Suppressor macrophage treated with lipopolysaccharide for 1 hour (primary cell): ENCODE data around the gene TMEM128.
"Not testable (repeated sequence)": the region's sequence is repeated elsewhere in the genome, so short reads cannot be mapped to it uniquely, and the experiment has no call there.

ENCODE experiments used
- DNase-seq, 3 donors: peaks; one replicate each; pipeline ENCODE4 v3.0.0-alpha.2; 2020 to 2022

Gene TMEM128

GRCh38 chr4:4254666-4255065, 6.6 kb upstream of the TMEM128 start:
- DNase-seq = no peak

- DNase-seq = no peak
Measured at GRCh38 chr4:4254199-4254598, 6.2 kb upstream of the TMEM128 start.

GRCh38 chr4:4249866-4250265, 1.8 kb upstream of the TMEM128 start:
- no peak for DNase-seq

GRCh38 chr4:4249342-4249741, 1.3 kb upstream of the TMEM128 start:
- not testable (repeated sequence) for DNase-seq

- DNase-seq = no peak
Measured at GRCh38 chr4:4248885-4249203, 821 bp upstream of the TMEM128 start.

GRCh38 chr4:4247696-4248028, 361 bp downstream of the TMEM128 start:
- DNase-seq = no peak

- peak in 1 of 3 donors; percentile 19 for DNase-seq
Measured at GRCh38 chr4:4245172-4245571, 2.9 kb downstream of the TMEM128 start.

GRCh38 chr4:4239551-4239950, 8.5 kb downstream of the TMEM128 start:
- DNase-seq = not testable (repeated sequence)

- no peak for DNase-seq
Measured at GRCh38 chr4:4233610-4234009, 14.4 kb downstream of the TMEM128 start.

GRCh38 chr4:4228356-4228668, 19.7 kb downstream of the TMEM128 start:
- DNase-seq = no peak

GRCh38 chr4:4227510-4228355, 20.3 kb downstream of the TMEM128 start:
- DNase-seq = no peak

- DNase-seq = no peak
Measured at GRCh38 chr4:4226606-4227438, 21.2 kb downstream of the TMEM128 start, which contains the start of gene OTOP1. TSS of gene OTOP1 (minus strand) at chr4:4226929. CDS start at chr4:4226864, 65 bp downstream.

GRCh38 chr4:4225915-4226605, 22.0 kb downstream of the TMEM128 start:
- DNase-seq = no peak

GRCh38 chr4:4217113-4217512, 30.9 kb downstream of the TMEM128 start:
- DNase-seq = no peak

- DNase-seq = no peak
Measured at GRCh38 chr4:4216648-4217047, 31.4 kb downstream of the TMEM128 start.

GRCh38 chr4:4213674-4214073, 34.3 kb downstream of the TMEM128 start:
- DNase-seq = not testable (repeated sequence)

GRCh38 chr4:4206204-4206603, 41.8 kb downstream of the TMEM128 start:
- no peak for DNase-seq

- no peak for DNase-seq
Measured at GRCh38 chr4:4204401-4204745, 43.6 kb downstream of the TMEM128 start.

GRCh38 chr4:4203688-4204400, 44.2 kb downstream of the TMEM128 start:
- no peak for DNase-seq

- no peak for DNase-seq
Measured at GRCh38 chr4:4202510-4202909, 45.5 kb downstream of the TMEM128 start.

GRCh38 chr4:4200624-4201023, 47.4 kb downstream of the TMEM128 start:
- no peak for DNase-seq

GRCh38 chr4:4195354-4195753, 52.7 kb downstream of the TMEM128 start:
- DNase-seq = no peak

GRCh38 chr4:4188557-4188956, 59.5 kb downstream of the TMEM128 start:
- not testable (repeated sequence) for DNase-seq
